ENCODE measurements around the gene ARL17B.

GRCh38 chr17:46262271-46262670 is 99.3 kb downstream of the ARL17B start:
- TF ChIP-seq POLR2A (IDR thresholded peaks at IDR 0.05): no peak
- TF ChIP-seq, protein P1, sequence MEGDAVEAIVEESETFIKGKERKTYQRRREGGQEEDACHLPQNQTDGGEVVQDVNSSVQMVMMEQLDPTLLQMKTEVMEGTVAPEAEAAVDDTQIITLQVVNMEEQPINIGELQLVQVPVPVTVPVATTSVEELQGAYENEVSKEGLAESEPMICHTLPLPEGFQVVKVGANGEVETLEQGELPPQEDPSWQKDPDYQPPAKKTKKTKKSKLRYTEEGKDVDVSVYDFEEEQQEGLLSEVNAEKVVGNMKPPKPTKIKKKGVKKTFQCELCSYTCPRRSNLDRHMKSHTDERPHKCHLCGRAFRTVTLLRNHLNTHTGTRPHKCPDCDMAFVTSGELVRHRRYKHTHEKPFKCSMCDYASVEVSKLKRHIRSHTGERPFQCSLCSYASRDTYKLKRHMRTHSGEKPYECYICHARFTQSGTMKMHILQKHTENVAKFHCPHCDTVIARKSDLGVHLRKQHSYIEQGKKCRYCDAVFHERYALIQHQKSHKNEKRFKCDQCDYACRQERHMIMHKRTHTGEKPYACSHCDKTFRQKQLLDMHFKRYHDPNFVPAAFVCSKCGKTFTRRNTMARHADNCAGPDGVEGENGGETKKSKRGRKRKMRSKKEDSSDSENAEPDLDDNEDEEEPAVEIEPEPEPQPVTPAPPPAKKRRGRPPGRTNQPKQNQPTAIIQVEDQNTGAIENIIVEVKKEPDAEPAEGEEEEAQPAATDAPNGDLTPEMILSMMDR (IDR thresholded peaks at IDR 0.05): no peak

Measured in right lobe of liver (tissue), 4 donors.